ENCODE results near the gene DPYSL4. TPM values are rescaled to one million over a fixed set of nuclear protein-coding genes. Genes with fewer than 3 reads are reported as not detected.

The DPYSL4 gene
- total and polyA plus RNA-seq, 2 of the 4 experiments (the other 2 are of a cell fraction): 8.1 to 30.5 TPM

- in situ Hi-C loops (cut with MboI; ENCODE audit: low sequenced_read_pairs) (no loop called here), dilution Hi-C loops (cut with HindIII; ENCODE audit: low sequenced_read_pairs, unreplicated experiment) (loop anchor here (25.0 kb wide), 1 partner anchor 91 kb away; the partner anchor contains the start of gene LRRC27), intact Hi-C loops (cut with micrococcal nuclease) (no loop called here)
- Histone ChIP-seq H3K9me1 (ENCODE audit: insufficient read depth, low read length) (no peaks in the 10 kb centered on the region), H4K91ac (ENCODE audit: insufficient read depth, low read depth, low read length) (no peak overlapping the region), H4K8ac (ENCODE audit: low read depth in 2 of 2, low read length in 2 of 2) (no peak overlapping the region), H3K14ac (replicated peaks; ENCODE audit: low read depth, low read length) (no peak overlapping the region), H3K27me3 (ENCODE audit: control insufficient read depth, insufficient read depth, low read length) (peaks cover 2% of the 10 kb centered on the region; the same call in 1 of the 2 replicates), H3K4me3 (ENCODE audit: insufficient read depth, low read depth, low read length) (no peak overlapping the region), H2BK5ac (ENCODE audit: low read depth, low read length, poor library complexity, severe bottlenecking) (no peak overlapping the region), H3K4me2 (ENCODE audit: low read depth, low read length) (no peak overlapping the region), H3K56ac (ENCODE audit: extremely low read depth, insufficient read depth, low read length) (no peak overlapping the region), H3K36me3 (ENCODE audit: control insufficient read depth, insufficient read depth, low read length) (no peaks in the 10 kb centered on the region), H2BK15ac (ENCODE audit: low read depth, low read length) (no peak overlapping the region), H3K23ac (ENCODE audit: low read depth, low read length) (no peak overlapping the region), H2AK5ac (ENCODE audit: low read depth, low read length) (no peak overlapping the region), H3K4me1 (ENCODE audit: control insufficient read depth, insufficient read depth, low read length) (no peaks in the 10 kb centered on the region), H4K20me1 (ENCODE audit: insufficient read depth, low read length) (no peaks in the 10 kb centered on the region), H3K4ac (ENCODE audit: low read depth, low read length) (no peak overlapping the region), H3K18ac (ENCODE audit: low read depth, low read length) (no peak overlapping the region), H2BK20ac (ENCODE audit: low read depth, low read length) (no peak overlapping the region), H3K27ac (ENCODE audit: insufficient read depth, low read length) (no peak overlapping the region), H4K5ac (ENCODE audit: low read depth, low read length) (no peak overlapping the region), H2AK9ac (replicated peaks; ENCODE audit: low read depth, low read length, poor library complexity) (no peak overlapping the region), H2BK120ac (ENCODE audit: low read depth, low read length) (no peak overlapping the region), H3K9me3 (ENCODE audit: control insufficient read depth, insufficient read depth, low read length) (no peaks in the 10 kb centered on the region), H3K9ac (ENCODE audit: low read depth, low read length) (no peak overlapping the region), H3K79me1 (ENCODE audit: low read depth in 1 of 2, low read length in 2 of 2) (no peaks in the 10 kb centered on the region), H2AFZ (replicated peaks; ENCODE audit: low read length, poor library complexity) (no peak overlapping the region)
- CTCF ChIA-PET: no interaction called here
- POLR2A ChIA-PET (ENCODE audit: unreplicated experiment): no interaction called here
- ATAC-seq (ENCODE audit: low read depth) (no peak), DNase-seq (no peak)
- 100% methylated on average over 1 of the region's 13 CpGs; no CpG with 5 or more reads in 1 of the 2 experiments for WGBS, 2 experiments (ENCODE audit: extremely low coverage in 2 of 2, insufficient read length in 1 of 2)
- TF ChIP-seq USF2 (IDR thresholded peaks at IDR 0.05; ENCODE audit: low read depth, low read length) (no peak), MAZ (IDR thresholded peaks at IDR 0.05; ENCODE audit: borderline replicate concordance, low read depth, low read length) (no peak), RAD21 (IDR thresholded peaks at IDR 0.05; ENCODE audit: low read length) (no peak), CEBPB (IDR thresholded peaks at IDR 0.05; ENCODE audit: low read depth, low read length) (no peak), POLR2A (IDR thresholded peaks at IDR 0.05; ENCODE audit: low read depth, low read length) (no peak), ELK1 (IDR thresholded peaks at IDR 0.05; ENCODE audit: borderline replicate concordance, low read depth, low read length) (no peak), BHLHE40 (IDR thresholded peaks at IDR 0.05; ENCODE audit: low read depth, low read length) (no peak), NFE2L2 (IDR thresholded peaks at IDR 0.05; ENCODE audit: low read depth, low read length) (no peak), SMC3 (IDR thresholded peaks at IDR 0.05; ENCODE audit: low read depth, low read length) (no peak)
- no TSS peak for BruUV-seq (replicated peaks)
Observed at GRCh38 chr10:132246296-132246695, 59.5 kb downstream of the DPYSL4 start.

All from IMR-90 (cell line).